ENCODE results near the gene CBX7.

GRCh38 chr22:39182478-39183030 is 30.1 kb upstream of the CBX7 start:
- TF ChIP-seq FOXM1 (IDR thresholded peaks at IDR 0.05; ENCODE audit: borderline replicate concordance, low read depth) (no peak), EP300 (IDR thresholded peaks at IDR 0.05; ENCODE audit: borderline replicate concordance) (no peak), TEAD4 (IDR thresholded peaks at IDR 0.05) (no peak), YY1 (IDR thresholded peaks at IDR 0.05; ENCODE audit: low read depth) (no peak), RAD21 (IDR thresholded peaks at IDR 0.05; ENCODE audit: low read depth) (no peak)

All from Ishikawa (cell line).